H9 (cell line): ENCODE results near the gene RBM12. TPM values are rescaled to one million over a fixed set of nuclear protein-coding genes. Genes with fewer than 3 reads are reported as not detected.
"Not testable (repeated sequence)": the region's sequence is repeated elsewhere in the genome, so short reads cannot be mapped to it uniquely, and the experiment has no call there.

Experiments used
- DNase-seq: peaks from one replicate; pipeline ENCODE4 v3.0.0-alpha.2; 2017
- H2AFZ ChIP-seq: one replicate; pipeline ENCODE4 v1.6.1; 2013; ENCODE audit warnings: mild to moderate bottlenecking, low read length, control low read depth, moderate library complexity
- H2AK5ac ChIP-seq: 2 replicates; pipeline ENCODE4 v1.6.1; 2013; ENCODE audit warnings: low read length, control low read depth, mixed read lengths; ENCODE audit not compliant: insufficient read length
- H2BK120ac ChIP-seq: one replicate; pipeline ENCODE4 v1.6.1; 2013; ENCODE audit warnings: low read depth, mild to moderate bottlenecking, low read length, control low read depth, inconsistent platforms; ENCODE audit not compliant: poor library complexity, severe bottlenecking
- H2BK12ac ChIP-seq: 2 replicates; pipeline ENCODE4 v1.6.1; 2013; ENCODE audit warnings: low read length, control low read depth, mixed read lengths, low read depth; ENCODE audit not compliant: insufficient read length
- H2BK15ac ChIP-seq: 2 replicates; pipeline ENCODE4 v1.6.1; 2013; ENCODE audit warnings: low read depth, low read length, control low read depth
- H2BK20ac ChIP-seq: one replicate; pipeline ENCODE4 v1.6.1; 2013; ENCODE audit warnings: low read depth, mild to moderate bottlenecking, low read length, control low read depth, inconsistent platforms; ENCODE audit not compliant: poor library complexity, severe bottlenecking
- H2BK5ac ChIP-seq: 2 replicates; pipeline ENCODE4 v1.6.1; 2013; ENCODE audit warnings: low read length, control low read depth, mixed read lengths; ENCODE audit not compliant: insufficient read length
- H3K14ac ChIP-seq: 2 replicates; pipeline ENCODE4 v1.6.1; 2013; ENCODE audit warnings: low read length, control low read depth; ENCODE audit not compliant: insufficient read depth
- H3K18ac ChIP-seq: 2 replicates; pipeline ENCODE4 v1.6.1; 2013; ENCODE audit warnings: low read depth, mild to moderate bottlenecking, mixed read lengths, low read length, control low read depth; ENCODE audit not compliant: insufficient read length
- H3K23ac ChIP-seq: 2 replicates; pipeline ENCODE4 v1.6.1; 2013; ENCODE audit warnings: low read length, control low read depth, mixed read lengths, low read depth; ENCODE audit not compliant: insufficient read length
- H3K23me2 ChIP-seq: 2 replicates; pipeline ENCODE4 v1.6.1; 2013; ENCODE audit warnings: low read depth, mild to moderate bottlenecking, mixed read lengths, low read length, control low read depth; ENCODE audit not compliant: insufficient read length, poor library complexity, severe bottlenecking
- H3K27ac ChIP-seq: 2 replicates; pipeline ENCODE4 v1.5.1; 2013; ENCODE audit warnings: low read length, control low read depth, mixed read lengths, low read depth; ENCODE audit not compliant: insufficient read length
- H3K27me3 ChIP-seq: 2 replicates; pipeline ENCODE4 v1.6.1; 2013; ENCODE audit warnings: low read length, control low read depth, inconsistent platforms; ENCODE audit not compliant: insufficient read depth
- H3K4ac ChIP-seq: 2 replicates; pipeline ENCODE4 v1.6.1; 2013; ENCODE audit warnings: low read depth, mild to moderate bottlenecking, control low read depth, inconsistent platforms, low read length, moderate library complexity
- H3K4me1 ChIP-seq: 2 replicates; pipeline ENCODE4 v1.6.1; 2013; ENCODE audit warnings: low read length, control low read depth, inconsistent platforms; ENCODE audit not compliant: insufficient read depth
- H3K4me2 ChIP-seq: 2 replicates; pipeline ENCODE4 v1.6.1; 2013; ENCODE audit warnings: low read length, control low read depth, mixed read lengths; ENCODE audit not compliant: insufficient read length, insufficient read depth
- H3K56ac ChIP-seq: 2 replicates; pipeline ENCODE4 v1.6.1; 2013; ENCODE audit warnings: low read depth, mild to moderate bottlenecking, mixed read lengths, low read length, control low read depth; ENCODE audit not compliant: insufficient read length
- H3K79me1 ChIP-seq: 2 replicates; pipeline ENCODE4 v1.6.1; 2013; ENCODE audit warnings: low read depth, mild to moderate bottlenecking, moderate library complexity, low read length, control low read depth, inconsistent platforms; ENCODE audit not compliant: insufficient read depth, poor library complexity, severe bottlenecking
- H3K79me2 ChIP-seq: 2 replicates; pipeline ENCODE4 v1.6.1; 2013; ENCODE audit warnings: low read length, control low read depth, inconsistent platforms; ENCODE audit not compliant: insufficient read depth
- H3K9ac ChIP-seq: 2 replicates; pipeline ENCODE4 v1.6.1; 2013; ENCODE audit warnings: low read length, control low read depth, mixed read lengths; ENCODE audit not compliant: insufficient read length; ENCODE audit errors: extremely low read depth
- H3K9me3 ChIP-seq: one replicate; pipeline ENCODE4 v1.6.1; 2013; ENCODE audit warnings: low read depth, low read length, inconsistent platforms; ENCODE audit not compliant: control insufficient read depth
- H3T11ph ChIP-seq: one replicate; pipeline ENCODE4 v1.6.1; 2013; ENCODE audit warnings: mild to moderate bottlenecking, low read length, control low read depth, inconsistent platforms
- H4K20me1 ChIP-seq: one replicate; pipeline ENCODE4 v1.6.1; 2013; ENCODE audit not compliant: control insufficient read depth, insufficient read length, insufficient read depth
- H4K5ac ChIP-seq: 2 replicates; pipeline ENCODE4 v1.6.1; 2013; ENCODE audit warnings: low read depth, mild to moderate bottlenecking, mixed read lengths, low read length, control low read depth; ENCODE audit not compliant: insufficient read length
- H4K8ac ChIP-seq: replicated peaks from 2 replicates; pipeline ENCODE4 v1.6.1; 2013; ENCODE audit warnings: low read length, control low read depth, mixed read lengths, low read depth; ENCODE audit not compliant: insufficient read length
- H4K91ac ChIP-seq: 2 replicates; pipeline ENCODE4 v1.6.1; 2013; ENCODE audit warnings: low read depth, mild to moderate bottlenecking, moderate library complexity, mixed read lengths, low read length, control low read depth; ENCODE audit not compliant: insufficient read length
- H3K27ac Mint-ChIP-seq, 3 experiments: 2 replicates in 2 of 3; 3 replicates in 1 of 3; pipeline ENCODE4 v1.8.0; 2020 to 2021; ENCODE audit warnings: mixed read lengths in 3 of 3, mild to moderate bottlenecking in 1 of 3, moderate library complexity in 1 of 3
- H3K27me3 Mint-ChIP-seq: 2 replicates; pipeline ENCODE4 v1.8.0; 2021; ENCODE audit warnings: low read depth, mild to moderate bottlenecking, moderate library complexity, mixed read lengths
- H3K36me3 Mint-ChIP-seq, 3 experiments: 2 replicates in 2 of 3; 3 replicates in 1 of 3; pipeline ENCODE4 v1.8.0; 2020 to 2021; ENCODE audit warnings: low read depth in 3 of 3, mixed read lengths in 3 of 3; ENCODE audit not compliant: insufficient read depth in 1 of 3
- H3K4me1 Mint-ChIP-seq, 2 experiments: 2 replicates each; pipeline ENCODE4 v1.8.0; 2020; ENCODE audit warnings: mixed read lengths in 2 of 2
- H3K4me3 Mint-ChIP-seq, 2 experiments: 2 replicates in 1 of 2; 3 replicates in 1 of 2; pipeline ENCODE4 v1.8.0; 2020 to 2021; ENCODE audit warnings: mild to moderate bottlenecking in 2 of 2, mixed read lengths in 2 of 2, moderate library complexity in 1 of 2
- H3K9me3 Mint-ChIP-seq, 2 experiments: 2 replicates in 1 of 2; 3 replicates in 1 of 2; pipeline ENCODE4 v1.8.0; 2020; ENCODE audit warnings: mild to moderate bottlenecking in 2 of 2, mixed read lengths in 2 of 2, moderate library complexity in 1 of 2
- CTCF ChIP-seq: fragments of 200-600 bp; sonication (generic); conservative IDR thresholded peaks from 3 replicates; pipeline ENCODE4 v1.8.0; 2021; ENCODE audit warnings: antibody characterized with exemption, mild to moderate bottlenecking
- WGBS: extraction: QIAGEN DNeasy Blood & Tissue Kit; methylation state at CpG from one replicate; pipeline ENCODE4 v1.1.7; 2013; ENCODE audit warnings: missing lambda C conversion rate, low lambda C conversion rate, mixed read lengths; ENCODE audit not compliant: insufficient read length; ENCODE audit errors: extremely low coverage; 5-methylcytosine and 5-hydroxymethylcytosine counted together
- total RNA-seq: library from RNA; stranded (reverse); gene quantifications from 2 replicates; pipeline ENCODE4 v1.2.1, GENCODE V29; 2021

The RBM12 gene
- total RNA-seq, 1 experiment from 2014 or later: 260 TPM

DNA sequence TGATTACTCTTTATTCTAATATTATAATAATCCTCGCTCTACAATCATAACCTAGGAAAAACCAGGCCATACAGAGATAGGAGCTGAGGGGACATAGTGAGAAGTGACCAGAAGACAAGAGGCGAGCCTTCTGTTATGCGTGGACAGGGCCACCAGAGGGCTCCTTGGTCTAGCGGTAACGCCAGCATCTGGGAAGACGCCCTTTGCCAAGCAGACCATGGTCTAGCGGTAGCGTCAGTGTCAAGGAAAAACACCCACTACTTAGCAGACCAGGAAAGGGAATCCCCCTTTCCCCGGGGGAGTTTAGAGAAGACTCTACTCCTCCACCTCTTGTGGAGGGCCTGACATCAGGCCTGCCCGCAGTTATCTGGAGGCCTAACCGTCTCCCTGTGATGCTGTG, 22.2 kb upstream of the RBM12 start:
- H3K27me3 Mint-ChIP-seq, H2BK15ac ChIP-seq, H3K4me1 ChIP-seq, H2BK120ac ChIP-seq, H2BK5ac ChIP-seq, H3K27ac Mint-ChIP-seq, H4K20me1 ChIP-seq, H3T11ph ChIP-seq, H3K27ac ChIP-seq, H2AK5ac ChIP-seq, H3K9me3 ChIP-seq, H3K79me2 ChIP-seq, H2AFZ ChIP-seq, H2BK20ac ChIP-seq, H3K27me3 ChIP-seq, H4K91ac ChIP-seq, H3K23me2 ChIP-seq, H3K18ac ChIP-seq, H2BK12ac ChIP-seq, H3K56ac ChIP-seq, H3K23ac ChIP-seq, H3K4me2 ChIP-seq, H4K8ac ChIP-seq, H3K79me1 ChIP-seq, H3K4me3 Mint-ChIP-seq, H3K14ac ChIP-seq, H4K5ac ChIP-seq, H3K4ac ChIP-seq, H3K4me1 Mint-ChIP-seq, H3K9ac ChIP-seq: not testable (repeated sequence)
- TF ChIP-seq CTCF: peak; percentile 62
- DNase-seq: peak; percentile 52
- Mint-ChIP-seq H3K36me3 (peaks cover 32 to 46% (median 35%) of the 10 kb centered on the region in 3 experiments), H3K9me3 (peaks cover 19% of the 10 kb centered on the region in 2 experiments)
- no CpG with 5 or more reads among the region's 11 CpGs for WGBS

GRCh38 chr20:35685368-35685767, 20.7 kb upstream of the RBM12 start:
- H3K79me1 ChIP-seq, H3K23me2 ChIP-seq, H3K27me3 ChIP-seq, H3K4ac ChIP-seq, DNase-seq, H3K4me3 Mint-ChIP-seq, H3K27ac Mint-ChIP-seq, H3K4me1 Mint-ChIP-seq, H2BK20ac ChIP-seq, H3T11ph ChIP-seq, H2AK5ac ChIP-seq, H2BK5ac ChIP-seq, H2BK12ac ChIP-seq, H4K20me1 ChIP-seq, H4K8ac ChIP-seq, H3K9ac ChIP-seq, H2BK120ac ChIP-seq, H3K56ac ChIP-seq, H3K14ac ChIP-seq, H3K23ac ChIP-seq, H2BK15ac ChIP-seq, H2AFZ ChIP-seq, H3K27me3 Mint-ChIP-seq, H3K4me2 ChIP-seq, H3K18ac ChIP-seq, H3K27ac ChIP-seq, H4K91ac ChIP-seq, H3K4me1 ChIP-seq, H4K5ac ChIP-seq, H3K79me2 ChIP-seq, H3K9me3 ChIP-seq: not testable (repeated sequence)
- H3K36me3 Mint-ChIP-seq: peaks cover 30 to 41% (median 32%) of the 10 kb centered on the region in 3 experiments
- no CpG with 5 or more reads among the region's 9 CpGs for WGBS
- peaks cover 19% of the 10 kb centered on the region in 2 experiments for H3K9me3 Mint-ChIP-seq
